Sigmoid colon (tissue), 4 donors: ENCODE measurements around the gene CDH13.

ENCODE experiments used
- POLR2AphosphoS5 ChIP-seq, 4 donors: sonication (generic); formaldehyde crosslinking; IDR thresholded peaks; one replicate each; pipeline ENCODE4 v1.6.1; 2017; ENCODE audit warnings: antibody characterized with exemption in 4 of 4
- TF ChIP-seq, protein P1 (sequence below), 4 experiments: fragments of 450-650 bp in 3 of 4; fragments of 200-600 bp in 1 of 4; IDR thresholded peaks; one replicate each; pipeline ENCODE4 v1.5.1; 2016 to 2019; ENCODE audit warnings: antibody characterized with exemption in 4 of 4, mild to moderate bottlenecking in 3 of 4, moderate library complexity in 2 of 4

DNA sequence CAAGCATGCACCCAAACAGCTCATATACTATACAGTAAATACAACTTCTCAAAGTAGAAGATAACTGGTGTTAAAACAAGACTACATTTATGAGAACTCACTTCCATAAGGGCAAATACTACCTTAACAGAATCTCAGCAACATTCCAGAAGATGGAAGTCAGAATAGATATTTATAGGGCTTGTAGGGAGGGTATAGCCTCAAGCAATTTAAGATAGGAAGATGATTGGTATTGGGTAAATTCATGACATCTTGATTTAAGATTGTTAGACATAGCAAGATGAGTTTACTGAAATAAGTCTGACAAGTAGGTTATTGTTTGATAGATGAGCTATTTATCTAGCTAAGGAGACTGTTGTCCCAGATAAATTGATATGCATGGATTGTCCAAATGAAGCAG lies 250.2 kb downstream of the CDH13 start:
- no peak for TF ChIP-seq POLR2AphosphoS5 (IDR thresholded peaks at IDR 0.05)
- TF ChIP-seq, protein P1, sequence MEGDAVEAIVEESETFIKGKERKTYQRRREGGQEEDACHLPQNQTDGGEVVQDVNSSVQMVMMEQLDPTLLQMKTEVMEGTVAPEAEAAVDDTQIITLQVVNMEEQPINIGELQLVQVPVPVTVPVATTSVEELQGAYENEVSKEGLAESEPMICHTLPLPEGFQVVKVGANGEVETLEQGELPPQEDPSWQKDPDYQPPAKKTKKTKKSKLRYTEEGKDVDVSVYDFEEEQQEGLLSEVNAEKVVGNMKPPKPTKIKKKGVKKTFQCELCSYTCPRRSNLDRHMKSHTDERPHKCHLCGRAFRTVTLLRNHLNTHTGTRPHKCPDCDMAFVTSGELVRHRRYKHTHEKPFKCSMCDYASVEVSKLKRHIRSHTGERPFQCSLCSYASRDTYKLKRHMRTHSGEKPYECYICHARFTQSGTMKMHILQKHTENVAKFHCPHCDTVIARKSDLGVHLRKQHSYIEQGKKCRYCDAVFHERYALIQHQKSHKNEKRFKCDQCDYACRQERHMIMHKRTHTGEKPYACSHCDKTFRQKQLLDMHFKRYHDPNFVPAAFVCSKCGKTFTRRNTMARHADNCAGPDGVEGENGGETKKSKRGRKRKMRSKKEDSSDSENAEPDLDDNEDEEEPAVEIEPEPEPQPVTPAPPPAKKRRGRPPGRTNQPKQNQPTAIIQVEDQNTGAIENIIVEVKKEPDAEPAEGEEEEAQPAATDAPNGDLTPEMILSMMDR (IDR thresholded peaks at IDR 0.05) = no peak
